MM.1S (cell line): Measurements from ENCODE around the gene RRP1.

ENCODE experiments used
- DNase-seq: peaks from one replicate; pipeline ENCODE4 v3.0.0-alpha.2; 2015
- H2AFZ ChIP-seq: fragments of 300-600 bp; sonication (generic); 2 replicates; pipeline ENCODE4 v1.6.0; 2016; ENCODE audit warnings: antibody characterized with exemption, low read length
- H3F3A ChIP-seq: fragments of 300-600 bp; sonication (generic); 2 replicates; pipeline ENCODE4 v1.6.1; 2016; ENCODE audit warnings: mild to moderate bottlenecking, antibody characterized with exemption, low read length, moderate library complexity, mixed read lengths; ENCODE audit not compliant: insufficient read depth
- H3K27ac ChIP-seq: fragments of 300-600 bp; sonication (generic); 2 replicates; pipeline ENCODE4 v1.5.1; 2016; ENCODE audit warnings: mild to moderate bottlenecking, low read length
- H3K27me3 ChIP-seq: fragments of 300-600 bp; sonication (generic); replicated peaks from 2 replicates; pipeline ENCODE4 v1.6.0; 2016; ENCODE audit warnings: low read length; ENCODE audit not compliant: insufficient read depth
- H3K36me3 ChIP-seq: fragments of 300-600 bp; sonication (generic); replicated peaks from 2 replicates; pipeline ENCODE4 v1.6.1; 2016; ENCODE audit warnings: mild to moderate bottlenecking, low read length, mixed read lengths; ENCODE audit not compliant: insufficient read depth
- H3K4me1 ChIP-seq: fragments of 300-600 bp; sonication (generic); 2 replicates; pipeline ENCODE4 v1.6.1; 2016; ENCODE audit warnings: low read length, mixed read lengths
- H3K4me2 ChIP-seq: fragments of 300-600 bp; sonication (generic); 2 replicates; pipeline ENCODE4 v1.6.0; 2016; ENCODE audit warnings: low read depth, low read length
- H3K4me3 ChIP-seq: fragments of 300-600 bp; sonication (generic); 2 replicates; pipeline ENCODE4 v1.5.1; 2016; ENCODE audit warnings: low read length, mixed read lengths
- H3K79me2 ChIP-seq: fragments of 300-600 bp; sonication (generic); 2 replicates; pipeline ENCODE4 v1.6.1; 2016; ENCODE audit warnings: mixed run types, low read length, mixed read lengths
- H3K9ac ChIP-seq: fragments of 300-600 bp; sonication (generic); 2 replicates; pipeline ENCODE4 v1.6.1; 2016; ENCODE audit warnings: low read length, mixed read lengths
- H3K9me2 ChIP-seq: fragments of 300-600 bp; sonication (generic); replicated peaks from 2 replicates; pipeline ENCODE4 v1.6.1; 2016; ENCODE audit warnings: mild to moderate bottlenecking, low read length, mixed read lengths; ENCODE audit not compliant: insufficient read depth
- H3K9me3 ChIP-seq: fragments of 300-600 bp; sonication (generic); replicated peaks from 2 replicates; pipeline ENCODE4 v1.6.1; 2016; ENCODE audit warnings: mild to moderate bottlenecking, low read length, mixed read lengths; ENCODE audit not compliant: insufficient read depth
- H4K20me1 ChIP-seq: fragments of 300-600 bp; sonication (generic); 2 replicates; pipeline ENCODE4 v1.6.1; 2016; ENCODE audit warnings: mild to moderate bottlenecking, low read length, moderate library complexity, mixed read lengths; ENCODE audit not compliant: insufficient read depth
- CTCF ChIP-seq: fragments of 300-600 bp; sonication (generic); IDR thresholded peaks from 2 replicates; pipeline ENCODE4 v1.5.1; 2016; ENCODE audit warnings: antibody characterized with exemption, low read length, mixed read lengths
- EZH2 ChIP-seq: fragments of 300-600 bp; sonication (generic); optimal IDR thresholded peaks from 2 replicates; pipeline ENCODE3; 2017; ENCODE audit warnings: low read depth, mild to moderate bottlenecking, antibody characterized with exemption, low read length, mixed read lengths
- EZH2phosphoT487 ChIP-seq: fragments of 300-600 bp; sonication (generic); IDR thresholded peaks from 2 replicates; pipeline ENCODE4 v1.6.1; 2018; ENCODE audit warnings: antibody characterized with exemption, low read length

The RRP1 gene

GRCh38 chr21:43851593-43851992 is 62.2 kb downstream of the RRP1 start:
- Histone ChIP-seq H4K20me1 (no peaks in the 10 kb centered on the region), H3F3A (no peaks in the 10 kb centered on the region), H3K9me2 (no peaks in the 10 kb centered on the region), H3K27ac (no peak overlapping the region), H3K9me3 (no peaks in the 10 kb centered on the region), H3K9ac (no peak overlapping the region), H3K4me2 (no peak overlapping the region), H3K27me3 (no peaks in the 10 kb centered on the region), H3K4me3 (no peak overlapping the region), H2AFZ (no peak overlapping the region), H3K4me1 (peaks cover 11% of the 10 kb centered on the region), H3K79me2 (no peaks in the 10 kb centered on the region), H3K36me3 (no peaks in the 10 kb centered on the region)
- no peak for DNase-seq
- TF ChIP-seq EZH2 = no peak
- TF ChIP-seq EZH2phosphoT487 = no peak
- no peak for TF ChIP-seq CTCF

- Histone ChIP-seq H3F3A (no peaks in the 10 kb centered on the region), H3K27ac (no peak overlapping the region), H3K4me1 (peaks cover 11% of the 10 kb centered on the region), H4K20me1 (no peaks in the 10 kb centered on the region), H2AFZ (no peak overlapping the region), H3K9me3 (no peaks in the 10 kb centered on the region), H3K27me3 (no peaks in the 10 kb centered on the region), H3K4me2 (no peak overlapping the region), H3K36me3 (no peaks in the 10 kb centered on the region), H3K4me3 (no peak overlapping the region), H3K9me2 (no peaks in the 10 kb centered on the region), H3K9ac (no peak overlapping the region), H3K79me2 (no peaks in the 10 kb centered on the region)
- no peak for DNase-seq
- TF ChIP-seq EZH2phosphoT487 (no peak), CTCF (no peak), EZH2 (no peak)
These were observed 64.7 kb downstream of the RRP1 start for GRCh38 chr21:43853851-43854772.
